Endothelial cell of umbilical vein (primary cell): Measurements from ENCODE around the gene SMAD6. TPM values are rescaled to one million over a fixed set of nuclear protein-coding genes. Genes with fewer than 3 reads are reported as not detected.

Experiments
- BruUV-seq: library from RNA; stranded (reverse); fragments of 400-500 nt; replicated peaks from 2 replicates; lab custom pipeline; 2021; lab: Mats Ljungman, UMichigan
- CTCF ChIA-PET: fragments of 300-600, 350-600 bp; sonication (Branson Sonifier 250); formaldehyde crosslinking; loops from one replicate; lab custom pipeline; 2021; ENCODE audit warnings: antibody characterized with exemption, inconsistent platforms; lab: Charles Lee
- POLR2A ChIA-PET: fragments of 300-600, 350-600 bp; sonication (Branson Sonifier 250); formaldehyde crosslinking; loops from one replicate; lab custom pipeline; 2021; ENCODE audit warnings: antibody characterized with exemption, inconsistent platforms; lab: Charles Lee
- DNase-seq: peaks from one replicate; pipeline ENCODE4 v3.0.0-alpha.2; 2011; ENCODE audit warnings: low read depth, low spot score
- FAIRE-seq: peaks from 2 replicates; lab custom pipeline; 2011; peaks lifted over from hg19 to GRCh38; lab: Jason Lieb, UNC
- H2AFZ ChIP-seq: 2 replicates; pipeline ENCODE4 v1.6.0; 2012; ENCODE audit warnings: low read depth, low read length, control low read depth, inconsistent platforms
- H3K27ac ChIP-seq: 2 replicates; pipeline ENCODE4 v1.5.1; 2011; ENCODE audit warnings: low read depth, mild to moderate bottlenecking, control low read depth, low read length, moderate library complexity; ENCODE audit not compliant: insufficient read depth
- H3K27me3 ChIP-seq, 2 experiments: 2 replicates each; pipeline versions ENCODE4 v1.6.0 to v1.6.1; 2011; ENCODE audit warnings: low read length in 2 of 2, mixed read lengths in 1 of 2; ENCODE audit not compliant: control insufficient read depth in 2 of 2, insufficient read depth in 2 of 2
- H3K36me3 ChIP-seq, 2 experiments: 2 replicates in 1 of 2; 3 replicates in 1 of 2; pipeline ENCODE4 v1.5.1; 2011; ENCODE audit warnings: low read length in 2 of 2, mild to moderate bottlenecking in 1 of 2, moderate library complexity in 1 of 2; ENCODE audit not compliant: control insufficient read depth in 2 of 2, insufficient read depth in 2 of 2; ENCODE audit errors: extremely low read depth in 1 of 2
- H3K4me1 ChIP-seq: 3 replicates; pipeline ENCODE4 v1.5.1; 2011; ENCODE audit warnings: mild to moderate bottlenecking, low read length; ENCODE audit not compliant: control insufficient read depth, insufficient read depth; ENCODE audit errors: extremely low read depth
- H3K4me2 ChIP-seq: 2 replicates; pipeline ENCODE4 v1.6.1; 2011; ENCODE audit warnings: low read length, control low read depth, mixed read lengths; ENCODE audit not compliant: insufficient read depth
- H3K4me3 ChIP-seq, 3 experiments: fragments of 200-600 bp in 1 of 3; sonication (generic), shearing (Covaris generic) in 1 of 3; replicated peaks in 1 of 3; 2 replicates each; pipeline ENCODE4 v1.5.1; 2011 to 2016; ENCODE audit warnings: control low read depth in 3 of 3, low read length in 3 of 3, mild to moderate bottlenecking in 2 of 3, inconsistent platforms in 1 of 3, low read depth in 1 of 3, moderate library complexity in 1 of 3; ENCODE audit not compliant: insufficient read depth in 1 of 3
- H3K79me2 ChIP-seq: 2 replicates; pipeline ENCODE4 v1.6.0; 2012; ENCODE audit warnings: low read length, inconsistent platforms; ENCODE audit not compliant: control insufficient read depth, insufficient read depth
- H3K9ac ChIP-seq: replicated peaks from 2 replicates; pipeline ENCODE3; 2011; ENCODE audit warnings: low read length, control low read depth; ENCODE audit not compliant: insufficient read depth; ENCODE audit errors: extremely low read depth
- H3K9me1 ChIP-seq: replicated peaks from 3 replicates; pipeline ENCODE4 v1.6.0; 2011; ENCODE audit warnings: mild to moderate bottlenecking, low read length; ENCODE audit not compliant: control insufficient read depth, insufficient read depth; ENCODE audit errors: extremely low read depth
- H3K9me3 ChIP-seq: replicated peaks from 2 replicates; pipeline ENCODE4 v1.5.1; 2012; ENCODE audit warnings: low read length, inconsistent platforms; ENCODE audit not compliant: control insufficient read depth, insufficient read depth
- H4K20me1 ChIP-seq: replicated peaks from 2 replicates; pipeline ENCODE3; 2011; ENCODE audit warnings: mild to moderate bottlenecking, low read length; ENCODE audit not compliant: control insufficient read depth, insufficient read depth; ENCODE audit errors: extremely low read depth
- EZH2 ChIP-seq: IDR thresholded peaks from 2 replicates; pipeline ENCODE4 v1.6.1; 2012; ENCODE audit warnings: borderline replicate concordance, low read depth, mild to moderate bottlenecking, moderate library complexity, low read length, inconsistent platforms; ENCODE audit not compliant: severe bottlenecking
- FOS ChIP-seq: IDR thresholded peaks from 2 replicates; pipeline ENCODE4 v1.6.1; 2011; ENCODE audit warnings: mild to moderate bottlenecking, low read length, moderate library complexity, borderline replicate concordance; ENCODE audit not compliant: insufficient read depth
- GATA2 ChIP-seq: IDR thresholded peaks from 2 replicates; pipeline ENCODE4 v1.7.0; 2011; ENCODE audit warnings: low read depth, mild to moderate bottlenecking, moderate library complexity, mixed read lengths, low read length; ENCODE audit not compliant: insufficient read length, insufficient read depth
- JUN ChIP-seq: IDR thresholded peaks from 2 replicates; pipeline ENCODE4 v1.6.1; 2011; ENCODE audit warnings: borderline replicate concordance, low read depth; ENCODE audit not compliant: insufficient read length, insufficient read depth
- MYC ChIP-seq: IDR thresholded peaks from one replicate; pipeline ENCODE4 v1.6.1; 2011; ENCODE audit warnings: mild to moderate bottlenecking, low read depth, low read length
- POLR2A ChIP-seq: IDR thresholded peaks from 2 replicates; pipeline ENCODE4 v1.6.1; 2012; ENCODE audit warnings: low read depth, mild to moderate bottlenecking, control low read depth, low read length
- POLR2AphosphoS5 ChIP-seq: IDR thresholded peaks from 2 replicates; pipeline ENCODE4 v1.6.1; 2012; ENCODE audit warnings: low read depth, mild to moderate bottlenecking, control low read depth, low read length, moderate library complexity; ENCODE audit not compliant: insufficient read depth
- dilution Hi-C: fragments of 300-500 bp; cut with MboI; formaldehyde crosslinking; loops from one replicate; pipeline ENCODE4 v1.15.0; 2019; ENCODE audit warnings: low sequenced_read_pairs; ENCODE audit not compliant: extremely low pct_ligation_motif_present
- intact Hi-C: fragments of 100-400 bp; cut with micrococcal nuclease; formaldehyde crosslinking; loops from one replicate; pipeline ENCODE4 v1.10.0; 2022
- polyA plus RNA-seq, 4 experiments: library from polyadenylated mRNA; depleted of rRNA in 3 of 4; stranded (reverse) in 3 of 4; unstranded in 1 of 4; fragments of >200 nt; gene quantifications; 2 replicates each; pipeline versions ENCODE4 v1.2.1 to v1.2.3, GENCODE V29; 2011 to 2012; ENCODE audit warnings: missing spikeins in 1 of 4
- total RNA-seq: library from RNA; stranded (reverse); gene quantifications from 2 replicates; pipeline ENCODE4 v1.2.3, GENCODE V29; 2021
- TF ChIP-seq, protein P1 (sequence below): IDR thresholded peaks from 2 replicates; pipeline ENCODE4 v1.6.1; 2011; ENCODE audit not compliant: insufficient read depth, insufficient read length
- TF ChIP-seq, protein P2 (sequence below), 2 donors: IDR thresholded peaks; 1 replicate in 1 of 2; 2 replicates in 1 of 2; pipeline ENCODE4 v1.5.1; 2011; ENCODE audit warnings: low read length in 2 of 2, mild to moderate bottlenecking in 2 of 2, moderate library complexity in 2 of 2, control low read depth in 1 of 2, inconsistent platforms in 1 of 2, low read depth in 1 of 2; ENCODE audit not compliant: insufficient read depth in 1 of 2; ENCODE audit errors: extremely low read depth in 1 of 2

SMAD6 gene
- total and polyA plus RNA-seq, 2 donors (not counting 3 experiments of a cell fraction or from before 2014, with no cell fraction given), result 7.3 to 12.5 TPM

DNA sequence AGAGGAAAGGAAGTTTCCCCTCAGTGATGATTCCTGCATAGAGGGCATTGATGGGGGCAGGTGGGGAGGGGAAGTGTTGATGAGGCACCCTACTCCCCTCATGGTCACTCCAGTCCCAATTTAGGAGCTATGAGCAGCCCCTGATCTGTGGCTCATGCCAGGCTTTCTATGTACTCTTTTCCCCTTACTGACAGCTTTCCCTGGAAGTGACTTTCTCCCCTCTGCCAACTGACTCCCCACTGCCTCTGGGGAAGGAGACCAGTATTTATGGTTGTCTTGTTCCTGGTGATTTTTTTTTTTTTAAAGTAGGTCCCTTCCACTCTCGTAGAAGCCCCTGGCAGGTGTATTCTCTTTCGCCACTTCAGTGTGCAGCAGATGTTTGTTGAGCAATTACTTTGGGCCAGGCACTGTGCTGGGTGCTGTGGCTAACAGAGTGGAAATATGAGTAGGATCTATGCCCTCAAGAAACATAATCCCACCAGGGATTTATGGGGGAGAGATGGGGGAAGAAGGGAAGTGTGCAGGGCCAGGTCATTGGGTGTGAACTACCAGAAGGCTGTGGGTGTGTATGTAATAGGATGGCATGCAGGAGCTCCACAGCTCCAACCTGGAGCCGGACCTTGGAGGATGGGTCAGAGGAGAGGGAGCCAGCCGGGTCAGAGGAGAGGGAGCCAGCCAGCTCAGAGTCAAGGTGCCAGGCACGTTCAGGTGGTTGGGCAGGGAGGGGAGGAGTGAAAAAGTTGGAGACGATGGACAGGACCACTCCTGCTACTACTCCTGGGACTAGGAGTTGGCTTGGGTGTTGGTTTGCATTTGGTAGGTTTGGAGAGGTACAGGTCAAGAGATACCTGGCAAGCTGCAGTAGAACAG, 3.5 kb downstream of the SMAD6 start:
- no peak overlapping the region for H3K27ac ChIP-seq
- dilution Hi-C loops, result no loop called here

More for the DNA sequence above, 3.5 kb downstream of the SMAD6 start:
- H3K9me3 ChIP-seq, result no peaks in the 10 kb centered on the region
- BruUV-seq, result no TSS peak
- H3K36me3 ChIP-seq, result no peaks in the 10 kb centered on the region
- FAIRE-seq, result no peak
- ChIA-PET POLR2A (no interaction called here), CTCF (interaction anchor here (0.7 to 14.2 kb wide), 14 partner anchors 10 to 146 kb away, joined by 3 to 226 read pairs (median 6); no protein-coding TSS in a partner anchor)
- peak overlapping the region; percentile 78 for H3K4me2 ChIP-seq
- no peak overlapping the region for H3K9ac ChIP-seq
- no peak for DNase-seq
- intact Hi-C loops, result loop anchor here (1.0 kb wide), 2 partner anchors 69 to 148 kb away; no protein-coding TSS in a partner anchor
- H3K4me3 ChIP-seq, result peak overlapping the region in 1 of 3 experiments; percentile 79
- H3K9me1 ChIP-seq, result no peaks in the 10 kb centered on the region
- H3K27me3 ChIP-seq, result no peaks in the 10 kb centered on the region
- H4K20me1 ChIP-seq, result no peaks in the 10 kb centered on the region
- H3K79me2 ChIP-seq, result peaks cover 46% of the 10 kb centered on the region
- peaks cover 41% of the 10 kb centered on the region for H3K4me1 ChIP-seq
- TF ChIP-seq POLR2A (no peak), JUN (no peak), FOS (no peak), EZH2 (no peak), GATA2 (no peak), MYC (no peak), POLR2AphosphoS5 (no peak)
- TF ChIP-seq, protein P1, sequence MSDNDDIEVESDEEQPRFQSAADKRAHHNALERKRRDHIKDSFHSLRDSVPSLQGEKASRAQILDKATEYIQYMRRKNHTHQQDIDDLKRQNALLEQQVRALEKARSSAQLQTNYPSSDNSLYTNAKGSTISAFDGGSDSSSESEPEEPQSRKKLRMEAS, result no peak
- TF ChIP-seq, protein P2, sequence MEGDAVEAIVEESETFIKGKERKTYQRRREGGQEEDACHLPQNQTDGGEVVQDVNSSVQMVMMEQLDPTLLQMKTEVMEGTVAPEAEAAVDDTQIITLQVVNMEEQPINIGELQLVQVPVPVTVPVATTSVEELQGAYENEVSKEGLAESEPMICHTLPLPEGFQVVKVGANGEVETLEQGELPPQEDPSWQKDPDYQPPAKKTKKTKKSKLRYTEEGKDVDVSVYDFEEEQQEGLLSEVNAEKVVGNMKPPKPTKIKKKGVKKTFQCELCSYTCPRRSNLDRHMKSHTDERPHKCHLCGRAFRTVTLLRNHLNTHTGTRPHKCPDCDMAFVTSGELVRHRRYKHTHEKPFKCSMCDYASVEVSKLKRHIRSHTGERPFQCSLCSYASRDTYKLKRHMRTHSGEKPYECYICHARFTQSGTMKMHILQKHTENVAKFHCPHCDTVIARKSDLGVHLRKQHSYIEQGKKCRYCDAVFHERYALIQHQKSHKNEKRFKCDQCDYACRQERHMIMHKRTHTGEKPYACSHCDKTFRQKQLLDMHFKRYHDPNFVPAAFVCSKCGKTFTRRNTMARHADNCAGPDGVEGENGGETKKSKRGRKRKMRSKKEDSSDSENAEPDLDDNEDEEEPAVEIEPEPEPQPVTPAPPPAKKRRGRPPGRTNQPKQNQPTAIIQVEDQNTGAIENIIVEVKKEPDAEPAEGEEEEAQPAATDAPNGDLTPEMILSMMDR (IDR thresholded peaks at IDR 0.05; ENCODE audit: extremely low read depth in 1 of 2, insufficient read depth in 1 of 2, low read depth in 1 of 2, low read length in 2 of 2), result no peak
- no peak overlapping the region for H2AFZ ChIP-seq
